GM12875 (cell line): Measurements from ENCODE around the gene PCAT6.

Experiments used
- H3K4me3 ChIP-seq: one replicate; pipeline ENCODE4 v1.5.1; 2011; ENCODE audit warnings: low read depth, low read length, control low read depth
- CTCF ChIP-seq: IDR thresholded peaks from 2 replicates; pipeline ENCODE4 v1.5.1; 2011; ENCODE audit warnings: low read depth, mild to moderate bottlenecking, control low read depth, inconsistent platforms, low read length, moderate library complexity, borderline replicate concordance; ENCODE audit not compliant: insufficient read depth

PCAT6 gene

GRCh38 chr1:202860744-202861419 lies 50.1 kb downstream of the PCAT6 start:
- TF ChIP-seq CTCF, result no peak
- peak overlapping the region; percentile 46 for H3K4me3 ChIP-seq
